Left lobe of liver (tissue), 1 donor: ENCODE data around the gene TRIM26. TPM values are rescaled to one million over a fixed set of nuclear protein-coding genes. Genes with fewer than 3 reads are reported as not detected.

Experiments
- total RNA-seq: library from RNA; stranded (reverse); gene quantifications from one replicate; pipeline ENCODE4 v1.2.1, GENCODE V29; 2021
- donor health status: DM: no; HTN: yes; CAD: no.

The TRIM26 gene
- total RNA-seq, 1 donor from 2014 or later = 47.2 TPM

Other genes with a start within 250 kb of the TRIM26 start
- 8.2 TPM for gene POLR1H, start 152.1 kb downstream of the TRIM26 start, total RNA-seq
- gene PPP1R11, start 146.2 kb downstream of the TRIM26 start, total RNA-seq = 21.7 TPM
- gene RNF39, start 137.6 kb downstream of the TRIM26 start, total RNA-seq = 0.08 TPM
- gene TRIM31, start 100.3 kb downstream of the TRIM26 start, total RNA-seq = not detected
- gene TRIM40, start 77.3 kb downstream of the TRIM26 start, total RNA-seq = not detected
- gene TRIM10, start 52.2 kb downstream of the TRIM26 start, total RNA-seq = 1.9 TPM
- gene TRIM15, start 49.9 kb downstream of the TRIM26 start, total RNA-seq = 3.0 TPM
- gene TRIM39, start 113.5 kb upstream of the TRIM26 start, total RNA-seq = 6.8 TPM
- 16.1 TPM for gene RPP21, start 131.8 kb upstream of the TRIM26 start, total RNA-seq